HCT116 (cell line): Measurements from ENCODE around the gene TAF3.

Experiments
- CTCF ChIP-seq, 3 experiments: fragments of 200-600 bp in 1 of 3; sonication (generic) in 1 of 3; IDR thresholded peaks in 2 of 3; conservative IDR thresholded peaks in 1 of 3; 2 replicates each; pipeline ENCODE4 v1.5.1; 2012 to 2017; ENCODE audit warnings: low read depth in 2 of 3, low read length in 2 of 3, antibody characterized with exemption in 1 of 3, borderline replicate concordance in 1 of 3, control low read depth in 1 of 3, mild to moderate bottlenecking in 1 of 3, mixed read lengths in 1 of 3, mixed run types in 1 of 3, moderate library complexity in 1 of 3; ENCODE audit not compliant: insufficient read depth in 1 of 3
- EGR1 ChIP-seq: IDR thresholded peaks from 2 replicates; pipeline ENCODE4 v1.6.1; 2012; ENCODE audit warnings: low read depth
- EZH2 ChIP-seq: fragments of 200-600 bp; sonication (generic); IDR thresholded peaks from 2 replicates; pipeline ENCODE4 v1.6.1; 2017; ENCODE audit warnings: antibody characterized with exemption, mixed run types
- EZH2phosphoT487 ChIP-seq: fragments of 200-600 bp; IDR thresholded peaks from 2 replicates; pipeline ENCODE4 v1.6.1; 2018; ENCODE audit warnings: antibody characterized with exemption, borderline replicate concordance
- JUND ChIP-seq: IDR thresholded peaks from 2 replicates; pipeline ENCODE4 v1.6.1; 2012
- POLR2A ChIP-seq: IDR thresholded peaks from 2 replicates; pipeline ENCODE4 v1.7.0; 2011; ENCODE audit warnings: borderline replicate concordance; ENCODE audit not compliant: insufficient read depth, insufficient read length; ENCODE audit errors: extremely low read depth
- POLR2AphosphoS5 ChIP-seq: IDR thresholded peaks from 2 replicates; pipeline ENCODE4 v1.6.1; 2011; ENCODE audit warnings: mild to moderate bottlenecking, low read depth, low read length, moderate library complexity
- SIN3A ChIP-seq: IDR thresholded peaks from 2 replicates; pipeline ENCODE4 v1.6.1; 2012; ENCODE audit warnings: low read depth
- SP1 ChIP-seq: IDR thresholded peaks from 2 replicates; pipeline ENCODE4 v1.6.1; 2012; ENCODE audit warnings: low read depth
- YY1 ChIP-seq: IDR thresholded peaks from 2 replicates; pipeline ENCODE4 v1.6.1; 2011; ENCODE audit warnings: low read length, low read depth, moderate library complexity, mild to moderate bottlenecking; ENCODE audit not compliant: insufficient replicate concordance; ENCODE audit errors: extremely low read depth
- ZNF274 ChIP-seq: fragments of 200-500 bp; sonication (Bioruptor generic); IDR thresholded peaks from 2 replicates; pipeline ENCODE4 v1.6.1; 2014; ENCODE audit warnings: mild to moderate bottlenecking, low read depth, low read length, inconsistent platforms

GRCh38 chr10:8041992-8042720 is 223.9 kb downstream of the TAF3 start:
- TF ChIP-seq EZH2phosphoT487 (no peak), CTCF (IDR thresholded peaks at IDR 0.05 in 2 of 3, conservative IDR thresholded peaks at IDR 0.05 in 1 of 3; ENCODE audit: borderline replicate concordance in 1 of 3, insufficient read depth in 1 of 3, low read depth in 2 of 3, low read length in 2 of 3) (no peak), POLR2A (no peak), JUND (no peak), POLR2AphosphoS5 (no peak), YY1 (no peak), ZNF274 (no peak), SP1 (no peak), EGR1 (no peak), EZH2 (no peak), SIN3A (no peak)
